Natural killer cell (primary cell): Measurements from ENCODE around the gene PALM. TPM values are rescaled to one million over a fixed set of nuclear protein-coding genes. Genes with fewer than 3 reads are reported as not detected.
A peak's percentile ranks its signal among the peaks of the same experiment; 100 is the strongest.
"Not testable (repeated sequence)": the region's sequence is repeated elsewhere in the genome, so short reads cannot be mapped to it uniquely, and the experiment has no call there.

ENCODE experiments used
- ATAC-seq, 3 donors: fragments of 150-1000 bp in 2 of 3; fragments of 200-7000 bp in 1 of 3; cut with Tn5 transposase; 1 replicate in 1 of 3; 2 replicates in 2 of 3; pipeline ENCODE4 v1.10.0; 2021; ENCODE audit warnings: mild to moderate bottlenecking in 2 of 3, moderate library complexity in 2 of 3
- DNase-seq, 2 donors: peaks; one replicate each; pipeline versions ENCODE4 v3.0.0 to v3.0.0-alpha.2; 2013 to 2021; ENCODE audit warnings: mixed read lengths in 1 of 2
- H3K27ac ChIP-seq: one replicate; pipeline ENCODE4 v1.5.1; 2013; ENCODE audit warnings: mild to moderate bottlenecking, low read length
- H3K27me3 ChIP-seq: one replicate; pipeline ENCODE4 v1.6.1; 2013; ENCODE audit warnings: low read length; ENCODE audit not compliant: control insufficient read depth, insufficient read depth
- H3K36me3 ChIP-seq: one replicate; pipeline ENCODE4 v1.6.1; 2013; ENCODE audit warnings: low read length; ENCODE audit not compliant: control insufficient read depth, insufficient read depth
- H3K4me1 ChIP-seq: one replicate; pipeline ENCODE4 v1.6.1; 2013; ENCODE audit warnings: low read length; ENCODE audit not compliant: control insufficient read depth, insufficient read depth
- H3K4me3 ChIP-seq: one replicate; pipeline ENCODE4 v1.5.1; 2013; ENCODE audit warnings: low read length
- H3K9me3 ChIP-seq: one replicate; pipeline ENCODE4 v1.6.1; 2013; ENCODE audit warnings: low read length; ENCODE audit not compliant: control insufficient read depth, insufficient read depth
- H3K27ac Mint-ChIP-seq, 2 donors: one replicate each; pipeline ENCODE4 v1.8.0; 2022; ENCODE audit warnings: mild to moderate bottlenecking in 2 of 2, mixed read lengths in 2 of 2, moderate library complexity in 1 of 2
- H3K27me3 Mint-ChIP-seq, 2 donors: one replicate each; pipeline ENCODE4 v1.8.0; 2022; ENCODE audit warnings: low read depth in 2 of 2, mixed read lengths in 2 of 2
- H3K36me3 Mint-ChIP-seq: one replicate; pipeline ENCODE4 v1.8.0; 2022; ENCODE audit warnings: mixed read lengths
- H3K4me1 Mint-ChIP-seq, 2 donors: one replicate each; pipeline ENCODE4 v1.8.0; 2022; ENCODE audit warnings: mixed read lengths in 2 of 2
- H3K4me3 Mint-ChIP-seq: one replicate; pipeline ENCODE4 v1.8.0; 2022; ENCODE audit warnings: mild to moderate bottlenecking, moderate library complexity, mixed read lengths
- H3K9me3 Mint-ChIP-seq, 2 donors: one replicate each; pipeline ENCODE4 v1.8.0; 2022; ENCODE audit warnings: mixed read lengths in 2 of 2
- WGBS: methylation state at CpG from one replicate; pipeline ENCODE4 v1.1.7; 2013; ENCODE audit warnings: missing lambda C conversion rate; ENCODE audit not compliant: insufficient coverage; 5-methylcytosine and 5-hydroxymethylcytosine counted together
- intact Hi-C: fragments of 100-400 bp; cut with micrococcal nuclease; formaldehyde crosslinking; loops from one replicate; pipeline ENCODE4 v1.14.2; 2022
- total RNA-seq, 4 donors: library from RNA; stranded (reverse); fragments of 120-200 nt in 1 of 4; gene quantifications; one replicate each; pipeline versions ENCODE4 v1.2.3 to v1.2.4, GENCODE V29; 2013 to 2022
- TF ChIP-seq, protein P1 (sequence below): fragments of 200-600 bp; IDR thresholded peaks from one replicate; pipeline ENCODE4 v1.8.0; 2022; ENCODE audit warnings: antibody characterized with exemption

Gene PALM
- total RNA-seq, 3 donors from 2014 or later (not counting 1 experiment from before 2014, with no cell fraction given): 0.59 to 1.0 TPM; not detected in 1

- H3K27ac ChIP-seq: no peak overlapping the region
These were observed 14.0 kb upstream of the PALM start for GRCh38 chr19:694481-695351.

GRCh38 chr19:695352-695949 is 13.3 kb upstream of the PALM start, which contains the start of gene PRSS57:
Gene PRSS57 (minus strand): TSS chr19:695452. CDS start chr19:695430, 22 bp downstream.
- peak within 1 kb of the TSS; percentile 77 for H3K4me3 Mint-ChIP-seq

More at GRCh38 chr19:694481-695351, 14.0 kb upstream of the PALM start:
- no peaks in the 10 kb centered on the region for H3K36me3 Mint-ChIP-seq
- H3K27me3 ChIP-seq: peaks cover 4% of the 10 kb centered on the region
- WGBS: 12% methylated on average over 41 of the region's 41 CpGs
- TF ChIP-seq, protein P1, sequence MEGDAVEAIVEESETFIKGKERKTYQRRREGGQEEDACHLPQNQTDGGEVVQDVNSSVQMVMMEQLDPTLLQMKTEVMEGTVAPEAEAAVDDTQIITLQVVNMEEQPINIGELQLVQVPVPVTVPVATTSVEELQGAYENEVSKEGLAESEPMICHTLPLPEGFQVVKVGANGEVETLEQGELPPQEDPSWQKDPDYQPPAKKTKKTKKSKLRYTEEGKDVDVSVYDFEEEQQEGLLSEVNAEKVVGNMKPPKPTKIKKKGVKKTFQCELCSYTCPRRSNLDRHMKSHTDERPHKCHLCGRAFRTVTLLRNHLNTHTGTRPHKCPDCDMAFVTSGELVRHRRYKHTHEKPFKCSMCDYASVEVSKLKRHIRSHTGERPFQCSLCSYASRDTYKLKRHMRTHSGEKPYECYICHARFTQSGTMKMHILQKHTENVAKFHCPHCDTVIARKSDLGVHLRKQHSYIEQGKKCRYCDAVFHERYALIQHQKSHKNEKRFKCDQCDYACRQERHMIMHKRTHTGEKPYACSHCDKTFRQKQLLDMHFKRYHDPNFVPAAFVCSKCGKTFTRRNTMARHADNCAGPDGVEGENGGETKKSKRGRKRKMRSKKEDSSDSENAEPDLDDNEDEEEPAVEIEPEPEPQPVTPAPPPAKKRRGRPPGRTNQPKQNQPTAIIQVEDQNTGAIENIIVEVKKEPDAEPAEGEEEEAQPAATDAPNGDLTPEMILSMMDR: no peak
- no peaks in the 10 kb centered on the region for H3K27me3 Mint-ChIP-seq
- H3K9me3 Mint-ChIP-seq: no peaks in the 10 kb centered on the region
- intact Hi-C loops: no loop called here
- DNase-seq: no peak
- no peaks in the 10 kb centered on the region for H3K4me1 Mint-ChIP-seq
- H3K4me3 Mint-ChIP-seq: peak overlapping the region; percentile 77
- peak overlapping the region in 1 of 2 donors; percentile 34 for H3K27ac Mint-ChIP-seq
- no peaks in the 10 kb centered on the region for H3K36me3 ChIP-seq
- no peak for ATAC-seq
- no peaks in the 10 kb centered on the region for H3K9me3 ChIP-seq
- H3K4me1 ChIP-seq: peaks cover 21% of the 10 kb centered on the region
- no peak overlapping the region for H3K4me3 ChIP-seq

DNA sequence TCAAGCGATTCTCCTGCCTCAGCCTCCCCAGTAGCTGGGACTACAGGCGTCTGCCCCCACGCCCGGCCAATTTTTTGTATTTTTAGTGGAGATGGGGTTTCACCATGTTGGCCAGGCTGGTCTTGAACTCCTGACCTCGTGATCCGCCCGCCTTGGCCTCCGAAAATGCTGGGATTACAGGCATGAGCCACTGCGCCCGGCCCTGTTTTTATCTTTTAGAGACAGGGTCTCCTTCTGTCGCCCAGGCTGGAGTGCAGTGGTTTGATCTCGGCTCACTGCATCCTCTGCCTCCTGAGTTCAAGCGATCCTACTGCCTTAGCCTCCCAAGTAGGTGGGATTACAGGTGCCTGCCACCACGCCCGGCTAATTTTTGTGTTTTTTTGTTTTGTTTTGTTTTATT is 10.2 kb upstream of the PALM start:
- DNase-seq, ATAC-seq, intact Hi-C loops, H3K9me3 Mint-ChIP-seq, H3K27ac Mint-ChIP-seq, H3K4me3 Mint-ChIP-seq, H3K27me3 Mint-ChIP-seq, H3K27ac ChIP-seq, H3K4me3 ChIP-seq, H3K9me3 ChIP-seq, H3K27me3 ChIP-seq, H3K36me3 Mint-ChIP-seq, H3K36me3 ChIP-seq: not testable (repeated sequence)
- peaks cover 26% of the 10 kb centered on the region for H3K4me1 ChIP-seq
- WGBS: 92% methylated on average over 15 of the region's 15 CpGs
- peaks cover 6 to 10% of the 10 kb centered on the region in 2 donors for H3K4me1 Mint-ChIP-seq

More at GRCh38 chr19:695352-695949, 13.3 kb upstream of the PALM start, which contains the start of gene PRSS57:
- Histone ChIP-seq H3K4me3 (no peak within 1 kb of the TSS), H3K27ac (no peak within 1 kb of the TSS), H3K36me3 (no peaks in the 10 kb centered on the region), H3K9me3 (no peaks in the 10 kb centered on the region), H3K27me3 (peaks cover 4% of the 10 kb centered on the region), H3K4me1 (peaks cover 21% of the 10 kb centered on the region)
- Mint-ChIP-seq H3K36me3 (no peaks in the 10 kb centered on the region), H3K9me3 (no peaks in the 10 kb centered on the region), H3K27ac (peak within 1 kb of the TSS in 1 of 2 donors; percentile 34), H3K4me1 (no peaks in the 10 kb centered on the region), H3K27me3 (no peaks in the 10 kb centered on the region)
- no peak for DNase-seq
- TF ChIP-seq, protein P1: no peak
- ATAC-seq: no peak
- intact Hi-C loops: no loop called here
- 5% methylated on average over 26 of the region's 31 CpGs for WGBS

DNA sequence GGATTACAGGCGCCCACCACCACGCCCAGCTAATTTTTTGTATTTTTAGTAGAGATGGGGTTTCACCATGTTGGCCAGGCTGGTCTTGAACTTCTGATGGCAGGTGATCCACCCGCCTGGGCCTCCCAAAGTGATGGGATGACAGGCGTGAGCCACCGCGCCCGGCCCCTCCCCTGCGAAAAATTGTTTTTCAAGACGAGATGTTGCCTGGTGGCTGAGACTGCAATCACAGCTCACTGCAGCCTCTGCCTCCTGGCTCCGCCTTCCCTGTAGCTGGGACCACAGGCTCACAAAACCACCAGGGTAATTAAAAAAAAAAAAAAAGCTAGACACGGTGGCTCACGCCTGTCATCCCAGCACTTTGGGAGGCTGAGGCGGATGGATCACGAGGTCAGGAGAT is 8.8 kb upstream of the PALM start:
- H3K27me3 ChIP-seq, H3K36me3 ChIP-seq, H3K27me3 Mint-ChIP-seq, H3K27ac Mint-ChIP-seq, H3K9me3 Mint-ChIP-seq, H3K9me3 ChIP-seq, H3K36me3 Mint-ChIP-seq, H3K27ac ChIP-seq, H3K4me3 ChIP-seq, H3K4me3 Mint-ChIP-seq: not testable (repeated sequence)
- 49% methylated on average over 9 of the region's 14 CpGs for WGBS
- peak in 1 of 2 donors; percentile 27 for DNase-seq
- peaks cover 9 to 10% of the 10 kb centered on the region in 2 donors for H3K4me1 Mint-ChIP-seq
- H3K4me1 ChIP-seq: peaks cover 31% of the 10 kb centered on the region
- peak in 1 of 3 donors; percentile 24 for ATAC-seq
- intact Hi-C loops: loop anchor here (5.0 kb wide), 1 partner anchor 38 kb away; the partner anchor contains the start of gene RNF126

DNA sequence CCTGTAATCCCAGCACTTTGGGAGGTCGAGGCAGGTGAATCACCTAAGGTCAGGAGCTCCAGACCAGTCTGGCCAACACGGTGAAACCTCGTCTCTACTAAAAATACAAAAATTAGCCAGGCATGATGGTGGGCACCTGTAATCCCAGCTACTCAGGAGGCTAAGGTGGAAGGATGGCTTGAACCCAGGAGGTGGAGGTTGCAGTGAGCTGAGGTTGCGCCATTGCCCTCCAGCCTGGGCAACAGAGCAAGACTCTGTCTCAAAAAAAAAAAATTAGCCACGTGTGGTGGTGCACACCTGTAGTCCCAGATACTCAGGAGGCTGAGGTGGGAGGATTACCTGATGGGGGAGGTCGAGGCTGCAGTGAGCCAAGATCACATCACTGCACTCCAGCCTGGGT is 5.9 kb upstream of the PALM start:
- intact Hi-C loops: loop anchor here (5.0 kb wide), 1 partner anchor 41 kb away; the partner anchor contains the start of gene RNF126

More for the DNA sequence above, 5.9 kb upstream of the PALM start:
- H3K36me3 ChIP-seq, ATAC-seq, H3K9me3 Mint-ChIP-seq, DNase-seq, H3K27ac ChIP-seq, H3K9me3 ChIP-seq, H3K36me3 Mint-ChIP-seq, H3K4me3 ChIP-seq, H3K27me3 Mint-ChIP-seq, H3K27me3 ChIP-seq: not testable (repeated sequence)
- H3K4me1 ChIP-seq: peaks cover 18% of the 10 kb centered on the region
- peak overlapping the region; percentile 5 to 8 for H3K27ac Mint-ChIP-seq
- 83% methylated on average over 6 of the region's 6 CpGs for WGBS
- H3K4me3 Mint-ChIP-seq: peak overlapping the region; percentile 47
- peaks cover 9 to 10% of the 10 kb centered on the region in 2 donors for H3K4me1 Mint-ChIP-seq
